ENCODE measurements around the gene L3MBTL4. TPM values are rescaled to one million over a fixed set of nuclear protein-coding genes. Genes with fewer than 3 reads are reported as not detected.

Gene L3MBTL4
- total and polyA plus RNA-seq, 7 donors = 0.04 to 1.3 (median 0.22) TPM

DNA sequence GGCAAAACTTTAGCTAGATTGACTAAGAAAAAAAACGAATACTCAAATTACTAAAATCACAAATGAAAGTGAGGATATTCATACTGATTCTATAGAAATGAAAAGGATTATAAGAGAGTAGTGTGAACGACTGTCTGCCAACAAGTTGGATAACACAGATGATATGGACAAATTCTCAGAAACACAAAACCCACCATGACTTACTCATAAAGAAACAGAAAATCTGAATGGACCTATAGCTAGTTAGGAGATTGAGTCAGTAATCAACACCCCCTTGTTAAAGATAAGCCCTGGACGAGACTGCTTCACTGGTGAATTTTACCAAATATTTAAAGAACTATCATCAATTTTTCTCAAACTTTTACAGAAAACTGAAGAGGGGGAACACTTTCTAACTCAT is 410.6 kb downstream of the L3MBTL4 start:
- 58 to 62% (median 59%) methylated on average over 3 of the region's 3 CpGs for WGBS, 3 donors
- no peaks in the 10 kb centered on the region for H3K27me3 ChIP-seq (ENCODE audit: insufficient read depth in 3 of 3, low read length in 2 of 3)
- no peaks in the 10 kb centered on the region for H3K4me1 ChIP-seq
- TF ChIP-seq, protein P1, sequence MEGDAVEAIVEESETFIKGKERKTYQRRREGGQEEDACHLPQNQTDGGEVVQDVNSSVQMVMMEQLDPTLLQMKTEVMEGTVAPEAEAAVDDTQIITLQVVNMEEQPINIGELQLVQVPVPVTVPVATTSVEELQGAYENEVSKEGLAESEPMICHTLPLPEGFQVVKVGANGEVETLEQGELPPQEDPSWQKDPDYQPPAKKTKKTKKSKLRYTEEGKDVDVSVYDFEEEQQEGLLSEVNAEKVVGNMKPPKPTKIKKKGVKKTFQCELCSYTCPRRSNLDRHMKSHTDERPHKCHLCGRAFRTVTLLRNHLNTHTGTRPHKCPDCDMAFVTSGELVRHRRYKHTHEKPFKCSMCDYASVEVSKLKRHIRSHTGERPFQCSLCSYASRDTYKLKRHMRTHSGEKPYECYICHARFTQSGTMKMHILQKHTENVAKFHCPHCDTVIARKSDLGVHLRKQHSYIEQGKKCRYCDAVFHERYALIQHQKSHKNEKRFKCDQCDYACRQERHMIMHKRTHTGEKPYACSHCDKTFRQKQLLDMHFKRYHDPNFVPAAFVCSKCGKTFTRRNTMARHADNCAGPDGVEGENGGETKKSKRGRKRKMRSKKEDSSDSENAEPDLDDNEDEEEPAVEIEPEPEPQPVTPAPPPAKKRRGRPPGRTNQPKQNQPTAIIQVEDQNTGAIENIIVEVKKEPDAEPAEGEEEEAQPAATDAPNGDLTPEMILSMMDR (IDR thresholded peaks at IDR 0.05) = no peak
- intact Hi-C loops (cut with DNase I) = no loop called here
- no peak for DNase-seq
- H3K36me3 ChIP-seq (ENCODE audit: insufficient read depth in 1 of 2, low read depth in 1 of 2) = no peaks in the 10 kb centered on the region
- no peak overlapping the region for H3K27ac ChIP-seq
- peaks cover 5% of the 10 kb centered on the region for H3K9me3 ChIP-seq
- no peak for ATAC-seq
- H3K4me3 ChIP-seq = no peak overlapping the region

DNA sequence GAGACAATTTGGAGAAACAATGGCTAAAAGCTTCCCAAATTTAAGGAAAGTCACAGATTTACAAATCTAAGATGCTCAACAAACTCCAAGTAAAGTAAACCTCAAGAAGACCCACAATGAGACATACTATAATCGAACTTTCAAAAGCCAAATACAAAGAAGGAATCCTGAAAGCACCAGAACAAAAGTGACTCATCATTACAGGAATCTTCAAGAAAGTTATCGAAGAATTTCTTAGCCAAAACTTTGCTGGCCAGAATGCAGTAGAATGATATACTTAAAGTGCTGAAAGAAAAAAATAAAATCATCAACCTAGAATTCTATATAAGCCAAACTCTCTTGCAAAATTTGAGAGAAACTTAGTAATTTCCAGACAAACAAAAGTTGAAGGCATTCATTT is 412.8 kb downstream of the L3MBTL4 start:
- no peaks in the 10 kb centered on the region for H3K36me3 ChIP-seq (ENCODE audit: insufficient read depth in 1 of 2, low read depth in 1 of 2)
- no peak overlapping the region for H3K4me3 ChIP-seq
- DNase-seq = no peak
- H3K4me1 ChIP-seq = no peaks in the 10 kb centered on the region
- WGBS, 3 donors = 78 to 87% (median 82%) methylated on average over 2 of the region's 2 CpGs
- ATAC-seq = no peak
- intact Hi-C loops (cut with DNase I) = no loop called here
- H3K9me3 ChIP-seq = peaks cover 5% of the 10 kb centered on the region
- H3K27ac ChIP-seq = no peak overlapping the region
- no peaks in the 10 kb centered on the region for H3K27me3 ChIP-seq (ENCODE audit: insufficient read depth in 3 of 3, low read length in 2 of 3)
- TF ChIP-seq, protein P1 (IDR thresholded peaks at IDR 0.05) = no peak

DNA sequence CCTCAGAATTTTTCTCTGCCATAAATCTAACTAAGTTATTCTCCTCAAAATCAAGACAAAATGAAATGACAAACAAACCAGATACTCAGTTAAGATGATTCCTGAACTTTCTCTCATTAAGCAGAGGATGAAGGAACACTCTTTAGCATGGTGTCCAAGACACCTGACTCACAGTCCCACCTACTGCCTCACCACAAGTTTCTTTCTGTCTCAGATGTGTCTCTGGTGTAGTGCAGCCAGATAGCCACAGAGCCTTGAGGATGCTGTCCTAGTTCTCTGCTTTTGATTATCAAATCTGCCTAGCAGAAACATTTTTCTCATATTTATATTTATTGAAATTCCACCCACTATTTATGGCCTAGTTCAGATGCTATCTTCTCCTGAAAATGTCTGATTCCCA is 415.8 kb downstream of the L3MBTL4 start:
- Histone ChIP-seq H3K27ac (no peak overlapping the region), H3K36me3 (ENCODE audit: insufficient read depth in 1 of 2, low read depth in 1 of 2) (no peaks in the 10 kb centered on the region), H3K27me3 (ENCODE audit: insufficient read depth in 3 of 3, low read length in 2 of 3) (no peaks in the 10 kb centered on the region), H3K4me3 (no peak overlapping the region), H3K9me3 (peaks cover 5% of the 10 kb centered on the region), H3K4me1 (no peaks in the 10 kb centered on the region)
- intact Hi-C loops (cut with DNase I) = no loop called here
- DNase-seq (no peak), ATAC-seq (no peak)
- TF ChIP-seq, protein P1 (IDR thresholded peaks at IDR 0.05) = no peak

DNA sequence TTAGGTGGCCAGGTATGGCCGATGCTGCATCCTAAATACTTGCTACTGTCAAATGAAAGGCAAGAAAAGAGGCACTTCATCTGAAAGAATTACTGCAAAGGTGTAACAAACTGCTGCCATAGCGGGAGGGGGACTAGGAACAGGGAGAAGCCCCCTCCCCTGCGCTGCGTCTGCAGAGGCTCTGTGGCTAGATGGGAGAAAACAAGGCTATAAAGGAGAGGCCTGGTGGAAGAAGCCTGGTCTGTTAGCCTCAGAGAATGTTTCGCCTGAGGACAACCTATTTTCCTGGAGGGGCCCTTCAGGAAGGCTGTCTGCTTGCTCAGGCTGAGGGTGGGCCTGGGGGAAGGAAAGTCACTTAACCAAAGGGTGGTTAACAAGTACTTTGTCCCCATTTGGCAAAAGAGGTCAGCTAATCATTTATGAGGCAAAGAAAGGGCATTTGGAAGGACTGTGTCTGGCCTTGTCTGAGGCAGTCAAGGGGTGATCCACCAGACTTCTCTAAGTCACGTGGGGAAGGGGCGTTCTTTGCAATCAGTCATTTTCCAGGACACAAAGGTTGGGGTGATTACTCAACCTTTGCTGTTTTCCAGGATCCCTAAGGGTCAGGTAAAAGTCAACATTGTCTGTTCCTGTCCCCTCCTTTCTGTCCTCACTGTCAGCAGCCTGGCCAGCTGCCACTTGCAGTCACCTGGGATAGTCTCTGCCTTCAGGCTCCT is 416.4 kb downstream of the L3MBTL4 start:
- 85 to 90% (median 87%) methylated on average over 7 of the region's 7 CpGs for WGBS, 3 donors
- DNase-seq (no peak), ATAC-seq (no peak)
- no peaks in the 10 kb centered on the region for H3K27me3 ChIP-seq (ENCODE audit: insufficient read depth in 3 of 3, low read length in 2 of 3)
- H3K9me3 ChIP-seq = peaks cover 5% of the 10 kb centered on the region
- no peaks in the 10 kb centered on the region for H3K36me3 ChIP-seq (ENCODE audit: insufficient read depth in 1 of 2, low read depth in 1 of 2)
- no peaks in the 10 kb centered on the region for H3K4me1 ChIP-seq
- intact Hi-C loops (cut with DNase I) = no loop called here
- TF ChIP-seq, protein P1 (IDR thresholded peaks at IDR 0.05) = no peak
- H3K27ac ChIP-seq = no peak overlapping the region
- no peak overlapping the region for H3K4me3 ChIP-seq

DNA sequence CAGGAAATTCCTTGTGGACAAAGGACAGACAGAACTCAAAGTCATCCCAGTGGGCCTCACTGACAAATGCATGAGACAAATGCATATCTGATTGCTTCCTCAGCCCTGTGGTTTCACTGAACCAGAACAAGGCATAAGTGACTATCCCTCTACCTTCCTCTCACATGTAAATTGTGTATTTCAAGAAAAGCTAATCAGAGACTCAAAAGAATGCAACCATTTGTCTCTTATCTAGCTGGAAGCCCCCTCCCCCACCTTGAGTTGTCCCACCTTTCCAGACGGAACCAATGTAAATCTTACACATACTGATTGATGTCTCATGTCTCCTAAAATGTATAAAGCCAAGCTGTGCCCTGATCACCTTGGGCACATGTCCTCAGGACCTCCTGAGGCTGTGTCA is 417.4 kb downstream of the L3MBTL4 start:
- no peaks in the 10 kb centered on the region for H3K36me3 ChIP-seq (ENCODE audit: insufficient read depth in 1 of 2, low read depth in 1 of 2)
- H3K27me3 ChIP-seq (ENCODE audit: insufficient read depth in 3 of 3, low read length in 2 of 3) = no peaks in the 10 kb centered on the region
- no peak overlapping the region for H3K4me3 ChIP-seq
- DNase-seq = no peak
- no peaks in the 10 kb centered on the region for H3K4me1 ChIP-seq
- H3K9me3 ChIP-seq = peaks cover 5% of the 10 kb centered on the region
- intact Hi-C loops (cut with DNase I) = no loop called here
- TF ChIP-seq, protein P1 (IDR thresholded peaks at IDR 0.05) = no peak
- ATAC-seq = no peak
- WGBS, 3 donors = 67 to 80% (median 77%) methylated on average over 1 of the region's 1 CpG
- H3K27ac ChIP-seq = no peak overlapping the region
